Endodermal cell (in vitro differentiated cells): ENCODE results near the gene MYCBPAP. TPM values are rescaled to one million over a fixed set of nuclear protein-coding genes. Genes with fewer than 3 reads are reported as not detected.

ENCODE experiments used
- DNase-seq: peaks from one replicate; pipeline ENCODE4 v3.0.0-alpha.2; 2017
- H3K27ac ChIP-seq: 2 replicates; pipeline ENCODE4 v1.5.1; 2013; ENCODE audit warnings: mild to moderate bottlenecking, low read depth, low read length, moderate library complexity
- H3K27me3 ChIP-seq: 2 replicates; pipeline ENCODE4 v1.6.1; 2013; ENCODE audit warnings: mild to moderate bottlenecking, low read length, moderate library complexity; ENCODE audit not compliant: insufficient read depth, control insufficient read depth, poor library complexity, severe bottlenecking
- H3K36me3 ChIP-seq: 2 replicates; pipeline ENCODE4 v1.7.0; 2013; ENCODE audit warnings: mild to moderate bottlenecking, low read length, moderate library complexity; ENCODE audit not compliant: control insufficient read depth, insufficient read depth
- H3K4me1 ChIP-seq: one replicate; pipeline ENCODE4 v1.7.0; 2013; ENCODE audit warnings: low read length; ENCODE audit not compliant: control insufficient read depth, insufficient read depth
- H3K4me3 ChIP-seq: 2 replicates; pipeline ENCODE4 v1.5.1; 2013; ENCODE audit warnings: mild to moderate bottlenecking, low read length, moderate library complexity
- H3K9ac ChIP-seq: 2 replicates; pipeline ENCODE4 v1.6.1; 2013; ENCODE audit warnings: mild to moderate bottlenecking, low read length, moderate library complexity; ENCODE audit not compliant: poor library complexity, severe bottlenecking; ENCODE audit errors: extremely low read depth
- H3K9me3 ChIP-seq: 2 replicates; pipeline ENCODE4 v1.6.1; 2013; ENCODE audit warnings: mild to moderate bottlenecking, low read length, moderate library complexity; ENCODE audit not compliant: control insufficient read depth
- H3K27ac Mint-ChIP-seq: 2 replicates; pipeline ENCODE4 v1.8.0; 2020; ENCODE audit warnings: mixed read lengths
- H3K27me3 Mint-ChIP-seq: 2 replicates; pipeline ENCODE4 v1.8.0; 2021; ENCODE audit warnings: mild to moderate bottlenecking, mixed read lengths; ENCODE audit not compliant: insufficient read depth
- H3K36me3 Mint-ChIP-seq: 2 replicates; pipeline ENCODE4 v1.8.0; 2020; ENCODE audit warnings: low read depth, mixed read lengths
- H3K4me1 Mint-ChIP-seq: 2 replicates; pipeline ENCODE4 v1.8.0; 2020; ENCODE audit warnings: mixed read lengths
- H3K4me3 Mint-ChIP-seq: 2 replicates; pipeline ENCODE4 v1.8.0; 2020; ENCODE audit warnings: mild to moderate bottlenecking, moderate library complexity, mixed read lengths
- H3K9me3 Mint-ChIP-seq: 2 replicates; pipeline ENCODE4 v1.8.0; 2020; ENCODE audit warnings: mild to moderate bottlenecking, mixed read lengths
- WGBS, 2 experiments: methylation state at CpG; one replicate each; pipeline versions ENCODE4 v1.1.5 to v1.1.7; 2013; ENCODE audit warnings: missing lambda C conversion rate in 2 of 2, mixed read lengths in 1 of 2; ENCODE audit not compliant: insufficient coverage in 1 of 2, insufficient read length in 1 of 2; 5-methylcytosine and 5-hydroxymethylcytosine counted together
- total RNA-seq, 2 donors: library from RNA; stranded (reverse); fragmentation: NEBNext Ultra II Directional in 1 of 2; extraction: Animal tissue kit (Norgen Biotek cat#: 25700) in 1 of 2; gene quantifications; 2 replicates in 1 of 2; 3 replicates in 1 of 2; pipeline ENCODE4 v1.2.1, GENCODE V29; 2021
- TF ChIP-seq, protein P1 (sequence below): fragments of 200-600 bp; sonication (generic); conservative IDR thresholded peaks from 2 replicates; pipeline ENCODE4 v1.5.0; 2021; ENCODE audit warnings: antibody characterized with exemption, mild to moderate bottlenecking

MYCBPAP gene
- total RNA-seq, 2 donors from 2014 or later: 3.5 to 7.1 TPM

DNA sequence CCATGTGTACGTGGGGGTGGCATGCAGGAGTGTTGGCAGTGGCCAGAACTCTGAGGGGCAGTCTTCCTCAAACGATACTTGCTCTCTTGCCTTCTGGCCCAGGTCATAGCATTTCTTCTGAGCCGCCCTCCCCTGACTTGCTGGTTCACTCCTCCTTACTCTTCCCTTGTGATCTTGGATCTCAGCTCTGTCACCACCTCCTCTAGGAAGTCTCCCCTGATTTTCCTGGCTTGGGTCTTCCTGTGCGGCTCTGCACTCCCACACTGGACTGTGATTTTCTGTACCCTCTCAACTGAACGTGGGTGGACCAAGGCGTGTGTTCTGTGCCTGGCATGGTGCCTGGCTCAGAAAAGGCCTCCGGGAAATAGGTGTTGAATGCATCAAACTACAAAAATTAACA lies 27.2 kb downstream of the MYCBPAP start:
- H3K4me3 ChIP-seq: no peak overlapping the region
- H3K4me1 ChIP-seq: peaks cover 3% of the 10 kb centered on the region
- no peak overlapping the region for H3K27ac ChIP-seq
- no peak overlapping the region for H3K9ac ChIP-seq
- H3K4me1 Mint-ChIP-seq: peaks cover 14% of the 10 kb centered on the region
- no peak for DNase-seq
- H3K4me3 Mint-ChIP-seq: no peak overlapping the region
- 91 to 100% methylated on average over 3 to 7 of the region's 7 CpGs for WGBS, 2 experiments
- peaks cover 45% of the 10 kb centered on the region for H3K27me3 ChIP-seq
- no peaks in the 10 kb centered on the region for H3K36me3 Mint-ChIP-seq
- no peak overlapping the region for H3K27ac Mint-ChIP-seq
- no peaks in the 10 kb centered on the region for H3K9me3 ChIP-seq
- peaks cover 59% of the 10 kb centered on the region for H3K27me3 Mint-ChIP-seq
- TF ChIP-seq, protein P1, sequence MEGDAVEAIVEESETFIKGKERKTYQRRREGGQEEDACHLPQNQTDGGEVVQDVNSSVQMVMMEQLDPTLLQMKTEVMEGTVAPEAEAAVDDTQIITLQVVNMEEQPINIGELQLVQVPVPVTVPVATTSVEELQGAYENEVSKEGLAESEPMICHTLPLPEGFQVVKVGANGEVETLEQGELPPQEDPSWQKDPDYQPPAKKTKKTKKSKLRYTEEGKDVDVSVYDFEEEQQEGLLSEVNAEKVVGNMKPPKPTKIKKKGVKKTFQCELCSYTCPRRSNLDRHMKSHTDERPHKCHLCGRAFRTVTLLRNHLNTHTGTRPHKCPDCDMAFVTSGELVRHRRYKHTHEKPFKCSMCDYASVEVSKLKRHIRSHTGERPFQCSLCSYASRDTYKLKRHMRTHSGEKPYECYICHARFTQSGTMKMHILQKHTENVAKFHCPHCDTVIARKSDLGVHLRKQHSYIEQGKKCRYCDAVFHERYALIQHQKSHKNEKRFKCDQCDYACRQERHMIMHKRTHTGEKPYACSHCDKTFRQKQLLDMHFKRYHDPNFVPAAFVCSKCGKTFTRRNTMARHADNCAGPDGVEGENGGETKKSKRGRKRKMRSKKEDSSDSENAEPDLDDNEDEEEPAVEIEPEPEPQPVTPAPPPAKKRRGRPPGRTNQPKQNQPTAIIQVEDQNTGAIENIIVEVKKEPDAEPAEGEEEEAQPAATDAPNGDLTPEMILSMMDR: no peak
- no peaks in the 10 kb centered on the region for H3K36me3 ChIP-seq
- no peaks in the 10 kb centered on the region for H3K9me3 Mint-ChIP-seq

DNA sequence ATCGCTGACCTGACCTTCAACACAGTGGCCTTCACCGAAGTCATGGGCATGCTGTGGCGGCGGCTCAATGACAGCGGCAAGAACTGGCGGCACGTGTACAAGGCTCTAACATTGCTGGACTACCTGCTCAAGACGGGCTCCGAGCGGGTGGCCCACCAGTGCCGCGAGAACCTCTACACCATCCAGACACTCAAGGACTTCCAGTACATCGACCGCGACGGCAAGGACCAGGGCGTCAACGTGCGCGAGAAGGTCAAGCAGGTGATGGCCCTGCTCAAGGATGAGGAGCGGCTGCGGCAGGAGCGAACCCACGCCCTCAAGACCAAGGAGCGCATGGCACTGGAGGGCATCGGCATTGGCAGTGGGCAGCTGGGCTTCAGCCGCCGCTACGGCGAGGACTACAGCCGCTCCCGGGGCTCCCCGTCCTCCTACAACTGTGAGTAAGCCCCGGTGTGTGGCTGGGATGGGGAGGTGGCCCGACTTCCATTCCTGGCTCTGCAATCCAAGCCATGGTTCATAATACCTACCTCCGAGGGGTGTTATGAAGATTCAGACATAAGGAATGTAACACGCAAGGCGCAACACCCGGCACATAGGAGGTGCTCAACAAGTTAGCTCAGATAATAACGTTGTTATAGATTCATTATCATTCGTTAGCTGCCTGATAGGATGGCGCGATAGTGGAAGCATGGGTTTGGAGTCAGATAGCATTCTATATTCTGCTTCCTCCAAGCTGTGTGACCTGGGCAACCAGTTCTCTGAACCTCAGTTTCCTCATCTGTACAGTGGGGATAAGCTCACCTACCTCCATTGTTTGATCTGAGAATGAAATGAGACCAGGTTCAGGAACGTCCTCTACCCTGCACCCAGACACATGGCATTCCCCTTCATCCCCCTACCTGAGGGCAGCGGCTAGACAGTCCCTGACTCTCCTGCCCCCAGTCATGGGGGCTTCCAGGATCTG lies 28.7 kb downstream of the MYCBPAP start:
- Histone ChIP-seq H3K4me3 (no peak overlapping the region), H3K36me3 (no peaks in the 10 kb centered on the region), H3K27ac (no peak overlapping the region), H3K27me3 (peaks cover 36% of the 10 kb centered on the region), H3K9me3 (no peaks in the 10 kb centered on the region), H3K4me1 (peaks cover 3% of the 10 kb centered on the region), H3K9ac (no peak overlapping the region)
- no peaks in the 10 kb centered on the region for H3K9me3 Mint-ChIP-seq
- DNase-seq: no peak
- no peaks in the 10 kb centered on the region for H3K36me3 Mint-ChIP-seq
- peaks cover 16% of the 10 kb centered on the region for H3K4me1 Mint-ChIP-seq
- H3K27ac Mint-ChIP-seq: no peak overlapping the region
- peaks cover 48% of the 10 kb centered on the region for H3K27me3 Mint-ChIP-seq
- 94 to 97% methylated on average over 44 to 45 of the region's 45 CpGs for WGBS, 2 experiments
- TF ChIP-seq, protein P1: no peak
- no peak overlapping the region for H3K4me3 Mint-ChIP-seq

DNA sequence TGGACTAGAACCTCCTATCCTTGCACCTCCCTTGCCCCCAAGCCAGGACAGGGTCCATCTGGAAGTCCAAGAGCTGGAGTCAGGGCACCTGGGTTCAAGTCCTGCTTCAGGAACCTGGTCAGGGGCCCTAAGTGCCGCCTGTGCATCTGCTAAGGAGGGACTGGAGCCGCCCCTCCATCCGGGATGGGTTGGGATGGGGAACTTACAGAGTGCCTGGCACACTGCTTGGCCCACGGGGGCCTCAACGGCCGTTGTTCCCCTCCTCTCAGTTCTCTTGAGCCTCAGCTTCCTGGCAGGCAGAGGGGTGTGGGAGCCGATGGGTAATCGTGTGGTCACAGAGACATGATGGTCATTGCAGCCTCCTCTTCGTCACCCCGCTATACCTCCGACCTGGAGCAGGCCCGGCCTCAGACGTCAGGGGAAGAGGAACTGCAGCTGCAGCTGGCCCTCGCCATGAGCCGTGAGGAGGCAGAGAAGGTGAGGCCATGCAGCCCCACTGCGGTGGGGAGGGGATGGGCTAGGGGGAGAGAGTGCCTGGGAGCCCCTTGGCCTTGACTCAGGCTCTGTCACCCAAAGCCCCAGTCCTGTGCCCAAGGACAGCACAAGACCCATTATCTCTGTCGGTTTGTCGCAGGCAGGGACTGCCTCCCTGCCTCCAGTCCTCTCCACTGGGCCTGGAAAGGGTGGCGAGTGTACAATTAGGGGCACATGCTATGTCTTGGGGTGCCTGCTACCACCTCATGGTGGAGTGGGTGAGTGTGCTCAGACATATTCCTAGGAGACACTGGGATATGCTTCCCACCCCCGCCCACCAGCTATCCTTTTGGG lies 29.7 kb downstream of the MYCBPAP start:
- H3K4me3 ChIP-seq: no peak overlapping the region
- no peak for DNase-seq
- H3K9me3 Mint-ChIP-seq: no peaks in the 10 kb centered on the region
- H3K4me1 ChIP-seq: peaks cover 6% of the 10 kb centered on the region
- peaks cover 22% of the 10 kb centered on the region for H3K4me1 Mint-ChIP-seq
- H3K36me3 ChIP-seq: no peaks in the 10 kb centered on the region
- no peaks in the 10 kb centered on the region for H3K36me3 Mint-ChIP-seq
- H3K27me3 ChIP-seq: peaks cover 27% of the 10 kb centered on the region
- H3K9ac ChIP-seq: no peak overlapping the region
- no peak overlapping the region for H3K27ac Mint-ChIP-seq
- TF ChIP-seq, protein P1: no peak
- 92 to 95% methylated on average over 12 to 20 of the region's 20 CpGs for WGBS, 2 experiments
- no peak overlapping the region for H3K4me3 Mint-ChIP-seq
- peaks cover 38% of the 10 kb centered on the region for H3K27me3 Mint-ChIP-seq
- no peaks in the 10 kb centered on the region for H3K9me3 ChIP-seq
- no peak overlapping the region for H3K27ac ChIP-seq
